H9 (cell line): ENCODE measurements around the gene KCNMA1. TPM values are rescaled to one million over a fixed set of nuclear protein-coding genes. Genes with fewer than 3 reads are reported as not detected.

Source experiments
- DNase-seq: peaks from one replicate; pipeline ENCODE4 v3.0.0-alpha.2; 2017
- H2AFZ ChIP-seq: one replicate; pipeline ENCODE4 v1.6.1; 2013; ENCODE audit warnings: mild to moderate bottlenecking, low read length, control low read depth, moderate library complexity
- H2AK5ac ChIP-seq: 2 replicates; pipeline ENCODE4 v1.6.1; 2013; ENCODE audit warnings: low read length, control low read depth, mixed read lengths; ENCODE audit not compliant: insufficient read length
- H2BK120ac ChIP-seq: one replicate; pipeline ENCODE4 v1.6.1; 2013; ENCODE audit warnings: low read depth, mild to moderate bottlenecking, low read length, control low read depth, inconsistent platforms; ENCODE audit not compliant: poor library complexity, severe bottlenecking
- H2BK12ac ChIP-seq: 2 replicates; pipeline ENCODE4 v1.6.1; 2013; ENCODE audit warnings: low read length, control low read depth, mixed read lengths, low read depth; ENCODE audit not compliant: insufficient read length
- H2BK15ac ChIP-seq: 2 replicates; pipeline ENCODE4 v1.6.1; 2013; ENCODE audit warnings: low read depth, low read length, control low read depth
- H2BK20ac ChIP-seq: one replicate; pipeline ENCODE4 v1.6.1; 2013; ENCODE audit warnings: low read depth, mild to moderate bottlenecking, low read length, control low read depth, inconsistent platforms; ENCODE audit not compliant: poor library complexity, severe bottlenecking
- H2BK5ac ChIP-seq: 2 replicates; pipeline ENCODE4 v1.6.1; 2013; ENCODE audit warnings: low read length, control low read depth, mixed read lengths; ENCODE audit not compliant: insufficient read length
- H3K14ac ChIP-seq: 2 replicates; pipeline ENCODE4 v1.6.1; 2013; ENCODE audit warnings: low read length, control low read depth; ENCODE audit not compliant: insufficient read depth
- H3K18ac ChIP-seq: 2 replicates; pipeline ENCODE4 v1.6.1; 2013; ENCODE audit warnings: low read depth, mild to moderate bottlenecking, mixed read lengths, low read length, control low read depth; ENCODE audit not compliant: insufficient read length
- H3K23ac ChIP-seq: 2 replicates; pipeline ENCODE4 v1.6.1; 2013; ENCODE audit warnings: low read length, control low read depth, mixed read lengths, low read depth; ENCODE audit not compliant: insufficient read length
- H3K23me2 ChIP-seq: 2 replicates; pipeline ENCODE4 v1.6.1; 2013; ENCODE audit warnings: low read depth, mild to moderate bottlenecking, mixed read lengths, low read length, control low read depth; ENCODE audit not compliant: insufficient read length, poor library complexity, severe bottlenecking
- H3K27ac ChIP-seq: 2 replicates; pipeline ENCODE4 v1.5.1; 2013; ENCODE audit warnings: low read length, control low read depth, mixed read lengths, low read depth; ENCODE audit not compliant: insufficient read length
- H3K27me3 ChIP-seq: 2 replicates; pipeline ENCODE4 v1.6.1; 2013; ENCODE audit warnings: low read length, control low read depth, inconsistent platforms; ENCODE audit not compliant: insufficient read depth
- H3K4ac ChIP-seq: 2 replicates; pipeline ENCODE4 v1.6.1; 2013; ENCODE audit warnings: low read depth, mild to moderate bottlenecking, control low read depth, inconsistent platforms, low read length, moderate library complexity
- H3K4me1 ChIP-seq: 2 replicates; pipeline ENCODE4 v1.6.1; 2013; ENCODE audit warnings: low read length, control low read depth, inconsistent platforms; ENCODE audit not compliant: insufficient read depth
- H3K4me2 ChIP-seq: 2 replicates; pipeline ENCODE4 v1.6.1; 2013; ENCODE audit warnings: low read length, control low read depth, mixed read lengths; ENCODE audit not compliant: insufficient read length, insufficient read depth
- H3K56ac ChIP-seq: 2 replicates; pipeline ENCODE4 v1.6.1; 2013; ENCODE audit warnings: low read depth, mild to moderate bottlenecking, mixed read lengths, low read length, control low read depth; ENCODE audit not compliant: insufficient read length
- H3K79me1 ChIP-seq: 2 replicates; pipeline ENCODE4 v1.6.1; 2013; ENCODE audit warnings: low read depth, mild to moderate bottlenecking, moderate library complexity, low read length, control low read depth, inconsistent platforms; ENCODE audit not compliant: insufficient read depth, poor library complexity, severe bottlenecking
- H3K79me2 ChIP-seq: 2 replicates; pipeline ENCODE4 v1.6.1; 2013; ENCODE audit warnings: low read length, control low read depth, inconsistent platforms; ENCODE audit not compliant: insufficient read depth
- H3K9ac ChIP-seq: 2 replicates; pipeline ENCODE4 v1.6.1; 2013; ENCODE audit warnings: low read length, control low read depth, mixed read lengths; ENCODE audit not compliant: insufficient read length; ENCODE audit errors: extremely low read depth
- H3K9me3 ChIP-seq: one replicate; pipeline ENCODE4 v1.6.1; 2013; ENCODE audit warnings: low read depth, low read length, inconsistent platforms; ENCODE audit not compliant: control insufficient read depth
- H3T11ph ChIP-seq: one replicate; pipeline ENCODE4 v1.6.1; 2013; ENCODE audit warnings: mild to moderate bottlenecking, low read length, control low read depth, inconsistent platforms
- H4K20me1 ChIP-seq: one replicate; pipeline ENCODE4 v1.6.1; 2013; ENCODE audit not compliant: control insufficient read depth, insufficient read length, insufficient read depth
- H4K5ac ChIP-seq: 2 replicates; pipeline ENCODE4 v1.6.1; 2013; ENCODE audit warnings: low read depth, mild to moderate bottlenecking, mixed read lengths, low read length, control low read depth; ENCODE audit not compliant: insufficient read length
- H4K8ac ChIP-seq: replicated peaks from 2 replicates; pipeline ENCODE4 v1.6.1; 2013; ENCODE audit warnings: low read length, control low read depth, mixed read lengths, low read depth; ENCODE audit not compliant: insufficient read length
- H4K91ac ChIP-seq: 2 replicates; pipeline ENCODE4 v1.6.1; 2013; ENCODE audit warnings: low read depth, mild to moderate bottlenecking, moderate library complexity, mixed read lengths, low read length, control low read depth; ENCODE audit not compliant: insufficient read length
- H3K27ac Mint-ChIP-seq, 3 experiments: 2 replicates in 2 of 3; 3 replicates in 1 of 3; pipeline ENCODE4 v1.8.0; 2020 to 2021; ENCODE audit warnings: mixed read lengths in 3 of 3, mild to moderate bottlenecking in 1 of 3, moderate library complexity in 1 of 3
- H3K27me3 Mint-ChIP-seq: 2 replicates; pipeline ENCODE4 v1.8.0; 2021; ENCODE audit warnings: low read depth, mild to moderate bottlenecking, moderate library complexity, mixed read lengths
- H3K36me3 Mint-ChIP-seq, 3 experiments: 2 replicates in 2 of 3; 3 replicates in 1 of 3; pipeline ENCODE4 v1.8.0; 2020 to 2021; ENCODE audit warnings: low read depth in 3 of 3, mixed read lengths in 3 of 3; ENCODE audit not compliant: insufficient read depth in 1 of 3
- H3K4me1 Mint-ChIP-seq, 2 experiments: 2 replicates each; pipeline ENCODE4 v1.8.0; 2020; ENCODE audit warnings: mixed read lengths in 2 of 2
- H3K4me3 Mint-ChIP-seq, 2 experiments: 2 replicates in 1 of 2; 3 replicates in 1 of 2; pipeline ENCODE4 v1.8.0; 2020 to 2021; ENCODE audit warnings: mild to moderate bottlenecking in 2 of 2, mixed read lengths in 2 of 2, moderate library complexity in 1 of 2
- H3K9me3 Mint-ChIP-seq, 2 experiments: 2 replicates in 1 of 2; 3 replicates in 1 of 2; pipeline ENCODE4 v1.8.0; 2020; ENCODE audit warnings: mild to moderate bottlenecking in 2 of 2, mixed read lengths in 2 of 2, moderate library complexity in 1 of 2
- CTCF ChIP-seq: fragments of 200-600 bp; sonication (generic); conservative IDR thresholded peaks from 3 replicates; pipeline ENCODE4 v1.8.0; 2021; ENCODE audit warnings: antibody characterized with exemption, mild to moderate bottlenecking
- WGBS: extraction: QIAGEN DNeasy Blood & Tissue Kit; methylation state at CpG from one replicate; pipeline ENCODE4 v1.1.7; 2013; ENCODE audit warnings: missing lambda C conversion rate, low lambda C conversion rate, mixed read lengths; ENCODE audit not compliant: insufficient read length; ENCODE audit errors: extremely low coverage; 5-methylcytosine and 5-hydroxymethylcytosine counted together
- total RNA-seq: library from RNA; stranded (reverse); gene quantifications from 2 replicates; pipeline ENCODE4 v1.2.1, GENCODE V29; 2021

KCNMA1 gene
- total RNA-seq, 1 experiment from 2014 or later: 2.0 TPM

DNA sequence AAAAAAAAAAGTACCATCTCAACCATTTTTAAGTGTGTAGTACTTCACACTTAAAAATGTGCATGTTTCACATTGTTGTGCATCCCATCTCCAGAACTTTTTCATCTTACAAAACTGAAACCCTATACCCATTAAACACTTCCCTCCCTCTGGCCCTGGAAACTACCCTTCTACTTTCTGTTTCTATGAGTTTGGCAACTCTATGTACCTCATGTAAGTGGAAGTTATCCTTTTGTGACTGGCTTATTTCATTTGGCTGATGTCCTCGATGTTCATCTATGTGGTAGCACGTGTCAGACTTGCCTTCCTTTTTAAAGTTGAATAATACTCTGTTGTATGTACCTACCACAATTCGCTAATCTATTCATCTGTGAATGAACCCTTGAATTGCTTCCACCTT lies 12.2 kb downstream of the KCNMA1 start:
- no peak overlapping the region for H2BK12ac ChIP-seq
- no peak for TF ChIP-seq CTCF

More for the DNA sequence above, 12.2 kb downstream of the KCNMA1 start:
- Histone ChIP-seq H3K18ac (no peak overlapping the region), H3T11ph (no peak overlapping the region), H4K20me1 (no peaks in the 10 kb centered on the region), H3K23ac (no peak overlapping the region), H2BK15ac (no peak overlapping the region), H3K4me1 (peaks cover 5% of the 10 kb centered on the region; the same call in 1 of the 2 replicates), H3K27ac (no peak overlapping the region), H2BK5ac (no peak overlapping the region), H3K9ac (no peak overlapping the region), H3K4me2 (no peak overlapping the region), H3K27me3 (no peaks in the 10 kb centered on the region), H3K23me2 (no peaks in the 10 kb centered on the region), H4K5ac (no peak overlapping the region), H3K79me1 (no peaks in the 10 kb centered on the region), H3K4ac (no peak overlapping the region), H2BK120ac (no peak overlapping the region), H3K79me2 (no peaks in the 10 kb centered on the region), H3K56ac (no peak overlapping the region), H2AK5ac (no peak overlapping the region), H4K8ac (no peak overlapping the region), H3K9me3 (no peaks in the 10 kb centered on the region), H3K14ac (no peak overlapping the region), H2AFZ (no peak overlapping the region), H4K91ac (no peak overlapping the region), H2BK20ac (no peak overlapping the region)
- 0 out of 2 replicates have a peak, but pooled peaks cover 3% of the 10 kb centered on the region for H3K27me3 Mint-ChIP-seq
- H3K4me1 Mint-ChIP-seq: peaks cover 14 to 18% of the 10 kb centered on the region in 2 experiments
- no CpG with 5 or more reads among the region's 3 CpGs for WGBS
- H3K36me3 Mint-ChIP-seq: no peaks in the 10 kb centered on the region
- no peaks in the 10 kb centered on the region for H3K9me3 Mint-ChIP-seq
- no peak for DNase-seq
- H3K4me3 Mint-ChIP-seq: no peak overlapping the region
- no peak overlapping the region for H3K27ac Mint-ChIP-seq
